Measurements from ENCODE around the gene IGF2BP2. TPM values are rescaled to one million over a fixed set of nuclear protein-coding genes. Genes with fewer than 3 reads are reported as not detected.

Gene IGF2BP2
- total and polyA plus RNA-seq, 9 of the 15 experiments (the other 6 are each of a cell fraction or from before 2014, with no cell fraction given), result 3.2 to 59.6 (median 30.5) TPM

DNA sequence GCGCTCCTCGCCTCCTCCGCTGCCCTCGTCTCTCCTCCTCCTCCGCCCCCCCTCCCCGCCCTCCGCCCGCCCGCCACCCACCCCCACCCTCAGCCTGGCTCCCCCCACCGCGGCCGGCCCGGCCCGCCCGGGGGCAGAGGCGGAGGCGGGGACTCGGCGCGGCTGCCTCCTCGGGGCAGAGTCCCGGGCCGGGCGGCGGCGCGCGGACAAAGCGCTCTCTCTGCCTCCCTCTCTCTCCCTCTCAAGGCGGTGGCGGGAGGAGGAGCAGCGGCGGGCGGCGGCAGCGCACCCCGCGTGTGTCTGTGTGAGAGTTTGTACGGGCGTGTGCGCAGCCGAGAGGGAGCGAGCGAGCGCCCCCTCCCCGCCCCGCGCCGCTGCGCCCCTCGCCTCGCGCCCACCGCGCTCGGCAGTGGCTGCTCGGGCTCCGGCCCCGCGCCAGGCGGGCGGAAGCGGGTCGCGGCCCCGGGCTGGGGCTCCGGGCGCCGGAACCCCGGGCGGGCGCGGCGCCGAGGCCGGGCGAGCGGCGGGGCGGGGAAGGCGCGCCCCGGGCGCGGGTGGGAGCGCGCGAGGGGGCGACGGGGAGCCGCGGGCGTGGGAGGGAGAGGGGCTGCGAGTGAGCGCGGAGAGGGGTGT, at the start of gene IGF2BP2 (continued):
- TF ChIP-seq, protein P1, sequence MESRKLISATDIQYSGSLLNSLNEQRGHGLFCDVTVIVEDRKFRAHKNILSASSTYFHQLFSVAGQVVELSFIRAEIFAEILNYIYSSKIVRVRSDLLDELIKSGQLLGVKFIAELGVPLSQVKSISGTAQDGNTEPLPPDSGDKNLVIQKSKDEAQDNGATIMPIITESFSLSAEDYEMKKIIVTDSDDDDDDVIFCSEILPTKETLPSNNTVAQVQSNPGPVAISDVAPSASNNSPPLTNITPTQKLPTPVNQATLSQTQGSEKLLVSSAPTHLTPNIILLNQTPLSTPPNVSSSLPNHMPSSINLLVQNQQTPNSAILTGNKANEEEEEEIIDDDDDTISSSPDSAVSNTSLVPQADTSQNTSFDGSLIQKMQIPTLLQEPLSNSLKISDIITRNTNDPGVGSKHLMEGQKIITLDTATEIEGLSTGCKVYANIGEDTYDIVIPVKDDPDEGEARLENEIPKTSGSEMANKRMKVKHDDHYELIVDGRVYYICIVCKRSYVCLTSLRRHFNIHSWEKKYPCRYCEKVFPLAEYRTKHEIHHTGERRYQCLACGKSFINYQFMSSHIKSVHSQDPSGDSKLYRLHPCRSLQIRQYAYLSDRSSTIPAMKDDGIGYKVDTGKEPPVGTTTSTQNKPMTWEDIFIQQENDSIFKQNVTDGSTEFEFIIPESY (CRISPR knock-in tag; IDR thresholded peaks at IDR 0.05), result no peak
- TF ChIP-seq RCOR1 (IDR thresholded peaks at IDR 0.05; ENCODE audit: borderline replicate concordance in 1 of 2, low read depth in 2 of 2, low read length in 2 of 2) (peak in 1 of 2 experiments; percentile 4; a peak in 1 of 4 replicates), ZFP36 (IDR thresholded peaks at IDR 0.05; ENCODE audit: low read depth, low read length, partially characterized antibody) (no peak), WHSC1 (IDR thresholded peaks at IDR 0.05; ENCODE audit: low read length) (no peak), HNRNPH1 (optimal IDR thresholded peaks at IDR 0.05; ENCODE audit: low read depth, low read length) (no peak), TSC22D4 (tag; IDR thresholded peaks at IDR 0.05) (no peak), TFAM (CRISPR knock-in tag; conservative IDR thresholded peaks at IDR 0.05) (no peak), RUNX1 (IDR thresholded peaks at IDR 0.05; ENCODE audit: low read depth) (no peak), NCOA1 (IDR thresholded peaks at IDR 0.05; ENCODE audit: low read depth) (no peak), RBBP5 (IDR thresholded peaks at IDR 0.05; ENCODE audit: borderline replicate concordance, insufficient read depth, low read length, poor library complexity, severe bottlenecking) (peak; percentile 13), IRF2 (CRISPR knock-in tag; IDR thresholded peaks at IDR 0.05) (no peak), NCOA4 (IDR thresholded peaks at IDR 0.05; ENCODE audit: partially characterized antibody) (no peak), ZNF146 (CRISPR knock-in tag; IDR thresholded peaks at IDR 0.05; ENCODE audit: unreplicated experiment) (no peak), MED1 (CRISPR knock-in tag; IDR thresholded peaks at IDR 0.05; ENCODE audit: borderline replicate concordance) (no peak)
- TF ChIP-seq, protein P2, sequence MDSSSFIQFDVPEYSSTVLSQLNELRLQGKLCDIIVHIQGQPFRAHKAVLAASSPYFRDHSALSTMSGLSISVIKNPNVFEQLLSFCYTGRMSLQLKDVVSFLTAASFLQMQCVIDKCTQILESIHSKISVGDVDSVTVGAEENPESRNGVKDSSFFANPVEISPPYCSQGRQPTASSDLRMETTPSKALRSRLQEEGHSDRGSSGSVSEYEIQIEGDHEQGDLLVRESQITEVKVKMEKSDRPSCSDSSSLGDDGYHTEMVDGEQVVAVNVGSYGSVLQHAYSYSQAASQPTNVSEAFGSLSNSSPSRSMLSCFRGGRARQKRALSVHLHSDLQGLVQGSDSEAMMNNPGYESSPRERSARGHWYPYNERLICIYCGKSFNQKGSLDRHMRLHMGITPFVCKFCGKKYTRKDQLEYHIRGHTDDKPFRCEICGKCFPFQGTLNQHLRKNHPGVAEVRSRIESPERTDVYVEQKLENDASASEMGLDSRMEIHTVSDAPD (CRISPR knock-in tag; IDR thresholded peaks at IDR 0.05), result no peak
- TF ChIP-seq, protein P3, sequence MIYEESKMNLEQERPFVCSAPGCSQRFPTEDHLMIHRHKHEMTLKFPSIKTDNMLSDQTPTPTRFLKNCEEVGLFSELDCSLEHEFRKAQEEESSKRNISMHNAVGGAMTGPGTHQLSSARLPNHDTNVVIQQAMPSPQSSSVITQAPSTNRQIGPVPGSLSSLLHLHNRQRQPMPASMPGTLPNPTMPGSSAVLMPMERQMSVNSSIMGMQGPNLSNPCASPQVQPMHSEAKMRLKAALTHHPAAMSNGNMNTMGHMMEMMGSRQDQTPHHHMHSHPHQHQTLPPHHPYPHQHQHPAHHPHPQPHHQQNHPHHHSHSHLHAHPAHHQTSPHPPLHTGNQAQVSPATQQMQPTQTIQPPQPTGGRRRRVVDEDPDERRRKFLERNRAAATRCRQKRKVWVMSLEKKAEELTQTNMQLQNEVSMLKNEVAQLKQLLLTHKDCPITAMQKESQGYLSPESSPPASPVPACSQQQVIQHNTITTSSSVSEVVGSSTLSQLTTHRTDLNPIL (CRISPR knock-in tag; IDR thresholded peaks at IDR 0.05), result no peak
- TF ChIP-seq, protein P4, sequence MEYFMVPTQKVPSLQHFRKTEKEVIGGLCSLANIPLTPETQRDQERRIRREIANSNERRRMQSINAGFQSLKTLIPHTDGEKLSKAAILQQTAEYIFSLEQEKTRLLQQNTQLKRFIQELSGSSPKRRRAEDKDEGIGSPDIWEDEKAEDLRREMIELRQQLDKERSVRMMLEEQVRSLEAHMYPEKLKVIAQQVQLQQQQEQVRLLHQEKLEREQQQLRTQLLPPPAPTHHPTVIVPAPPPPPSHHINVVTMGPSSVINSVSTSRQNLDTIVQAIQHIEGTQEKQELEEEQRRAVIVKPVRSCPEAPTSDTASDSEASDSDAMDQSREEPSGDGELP (CRISPR knock-in tag; IDR thresholded peaks at IDR 0.05; ENCODE audit: borderline replicate concordance), result no peak
- TF ChIP-seq, protein P5, sequence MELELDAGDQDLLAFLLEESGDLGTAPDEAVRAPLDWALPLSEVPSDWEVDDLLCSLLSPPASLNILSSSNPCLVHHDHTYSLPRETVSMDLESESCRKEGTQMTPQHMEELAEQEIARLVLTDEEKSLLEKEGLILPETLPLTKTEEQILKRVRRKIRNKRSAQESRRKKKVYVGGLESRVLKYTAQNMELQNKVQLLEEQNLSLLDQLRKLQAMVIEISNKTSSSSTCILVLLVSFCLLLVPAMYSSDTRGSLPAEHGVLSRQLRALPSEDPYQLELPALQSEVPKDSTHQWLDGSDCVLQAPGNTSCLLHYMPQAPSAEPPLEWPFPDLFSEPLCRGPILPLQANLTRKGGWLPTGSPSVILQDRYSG (tag; conservative IDR thresholded peaks at IDR 0.05; ENCODE audit: low read depth), result no peak
